ENCODE data around the gene EPDR1.

Gene EPDR1

DNA sequence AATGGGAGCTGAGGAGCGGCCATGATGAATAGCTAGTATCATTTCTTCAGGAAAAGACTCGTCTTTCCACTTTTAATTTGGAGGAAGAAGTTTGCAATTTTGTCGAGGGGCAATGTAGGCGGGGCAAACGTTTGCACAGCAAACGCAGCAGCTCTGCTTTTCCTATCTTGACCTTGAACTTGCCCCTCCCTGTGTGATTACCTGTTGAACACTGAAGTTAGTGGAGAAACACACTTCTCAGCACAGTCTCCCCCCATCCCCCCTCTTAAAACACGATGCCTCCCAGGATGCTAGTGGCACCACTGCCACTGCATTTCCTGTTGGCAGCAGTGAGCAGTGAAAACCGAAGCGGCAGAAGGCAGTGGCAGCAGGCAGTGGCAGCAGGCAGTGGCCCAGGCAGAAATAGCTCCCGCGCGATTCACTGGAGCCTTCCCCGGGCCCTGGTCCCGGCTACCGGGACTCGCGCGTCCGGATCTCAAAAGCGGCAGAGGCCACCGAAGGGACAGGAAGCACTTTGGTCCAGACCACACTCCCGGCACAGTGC, at the start of gene EPDR1:
TSS of gene EPDR1 (plus strand) at position 336 of the 544 bp plus-strand sequence. CDS start 300 bp downstream, outside the sequence.
- peak; percentile 28 to 41 for DNase-seq

DNA sequence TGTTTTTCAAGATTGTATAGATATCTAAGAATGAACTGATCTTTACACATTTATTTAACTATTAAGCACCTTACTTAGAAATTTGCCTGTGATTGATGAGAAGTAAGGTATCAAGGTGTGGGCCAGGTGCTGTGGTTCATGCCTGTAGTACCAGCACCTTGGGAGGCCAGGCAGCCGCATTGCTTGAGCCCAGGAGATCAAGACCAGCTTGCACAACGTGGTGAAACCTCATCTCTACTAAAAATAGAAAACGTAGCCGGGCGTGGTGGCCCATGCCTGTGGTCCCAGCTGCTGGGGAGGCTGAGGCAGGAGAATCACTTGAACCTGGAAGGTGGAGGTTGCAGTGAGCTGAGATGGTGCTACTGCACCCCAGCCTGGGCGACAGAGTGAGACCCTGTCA, 38.4 kb upstream of the EPDR1 start:
- DNase-seq, result no peak

DNA sequence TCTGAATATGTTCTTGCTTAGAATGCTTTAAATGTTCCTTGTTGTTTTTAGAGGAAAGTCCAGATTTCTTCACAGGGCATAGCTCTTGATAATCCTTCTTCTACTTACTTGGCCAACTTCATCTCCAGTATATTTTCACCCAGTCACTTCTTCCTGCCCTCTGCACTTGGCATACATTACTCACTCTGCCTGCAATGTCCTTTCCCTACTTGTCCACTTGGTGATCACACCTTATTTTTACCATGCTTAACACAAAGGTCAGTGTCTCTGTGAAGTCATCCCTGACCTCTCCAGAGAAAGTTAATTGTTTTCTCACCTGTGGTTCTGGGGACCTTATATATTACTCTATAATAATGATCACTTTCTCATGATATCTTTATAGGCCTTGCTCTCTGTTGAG, 27.1 kb upstream of the EPDR1 start:
- no peak for DNase-seq

DNA sequence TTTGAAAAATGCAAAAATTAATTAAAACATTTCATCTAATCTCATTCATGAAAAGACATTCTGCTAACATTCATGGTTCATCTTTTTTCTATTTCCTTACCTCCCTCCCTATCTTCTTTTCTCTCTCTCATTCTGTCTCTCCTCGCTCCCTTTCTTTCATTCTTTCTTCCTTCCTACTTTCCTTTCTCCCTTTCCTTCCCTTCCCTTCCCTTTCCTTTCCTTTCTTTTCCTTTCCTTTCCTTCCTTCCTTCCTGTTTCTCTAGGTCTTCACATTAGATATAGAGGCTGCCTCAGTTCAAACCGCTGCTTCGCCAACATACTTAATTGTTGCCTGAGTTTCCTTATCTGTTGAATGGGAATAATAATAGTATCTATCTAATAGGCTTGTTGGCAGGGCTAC, 25.8 kb upstream of the EPDR1 start:
- DNase-seq, result no peak

DNA sequence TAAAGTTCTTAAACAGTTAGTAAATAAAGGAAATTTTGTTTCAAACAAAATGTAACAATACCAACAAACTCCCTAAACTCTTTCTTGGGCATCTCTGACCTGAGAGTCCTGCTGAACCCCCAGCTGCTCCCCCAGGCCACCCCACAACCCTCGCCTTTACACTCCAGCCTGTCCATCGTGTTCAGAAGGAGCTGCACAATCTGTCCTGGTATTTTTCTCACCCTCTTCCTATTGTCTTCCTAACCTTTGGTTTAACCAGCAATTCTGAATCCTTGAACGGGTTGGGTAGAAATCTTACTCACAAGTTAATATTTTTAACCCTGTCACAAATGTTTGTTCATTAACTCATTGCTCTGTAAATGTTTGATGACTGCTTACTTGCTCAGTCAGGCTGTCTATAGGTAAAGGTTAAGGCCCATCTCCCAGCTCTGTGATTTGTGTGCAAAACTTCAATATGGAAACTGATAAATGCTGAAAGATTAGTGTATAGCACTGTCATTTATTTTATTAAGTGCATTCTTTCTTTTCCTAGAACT, 20.7 kb upstream of the EPDR1 start:
- DNase-seq, result no peak

DNA sequence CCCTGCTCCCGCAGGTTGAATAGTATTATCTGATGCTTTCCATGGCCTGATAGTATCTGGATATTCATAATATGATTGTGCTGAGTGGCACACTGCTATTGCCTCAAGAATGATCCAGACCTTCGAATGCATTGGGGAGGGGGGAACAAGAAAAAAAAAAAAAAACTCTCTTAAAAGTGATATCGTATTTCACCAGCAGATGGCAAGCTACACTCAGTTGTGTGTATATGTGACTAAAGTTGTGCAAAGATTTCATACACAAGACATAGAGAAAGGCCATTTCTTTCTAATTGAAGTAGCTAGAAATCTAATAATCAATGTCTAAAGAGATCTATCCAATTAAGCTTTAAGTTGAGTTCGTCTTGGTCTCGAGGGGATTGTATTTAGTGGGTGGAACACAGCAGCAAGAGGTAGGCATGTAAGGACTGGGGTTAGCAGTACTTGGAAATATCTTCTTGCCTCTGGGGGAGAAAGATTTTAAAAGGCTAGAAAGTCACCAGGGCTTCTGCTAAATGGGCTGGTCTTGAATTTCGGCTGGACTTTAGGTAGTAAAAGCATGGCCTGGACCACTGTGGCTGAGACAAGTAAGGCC, 19.1 kb upstream of the EPDR1 start:
- no peak for DNase-seq

DNA sequence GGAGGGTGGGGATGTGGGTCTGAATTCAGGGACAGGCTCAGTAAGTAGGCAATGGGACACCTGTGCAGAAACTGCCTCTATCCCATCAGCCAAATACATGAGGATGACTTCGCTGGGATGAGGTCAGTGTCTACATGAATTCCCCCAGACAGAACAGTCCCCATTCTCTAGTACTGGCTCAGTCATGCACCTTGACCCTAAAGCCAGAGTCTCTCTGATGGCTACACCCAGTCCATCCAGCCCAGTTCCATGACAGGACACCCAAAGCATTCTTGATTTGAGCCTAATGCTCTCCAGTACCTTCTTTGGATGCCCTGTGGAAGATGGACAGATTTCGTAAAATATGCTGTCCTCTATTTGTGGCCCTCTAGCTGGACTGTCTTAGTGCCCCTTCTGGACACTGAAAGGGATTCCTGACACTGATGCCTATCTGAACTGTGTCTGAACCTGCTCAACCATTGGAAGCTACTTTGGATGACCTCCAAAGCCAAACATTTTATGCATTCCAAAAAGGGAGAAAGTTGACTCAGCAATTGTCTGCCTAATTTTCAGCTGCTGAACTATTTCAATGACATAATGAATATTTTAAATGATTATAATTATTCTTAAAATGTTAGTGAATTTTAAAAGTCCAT, 18.4 kb upstream of the EPDR1 start:
- no peak for DNase-seq

DNA sequence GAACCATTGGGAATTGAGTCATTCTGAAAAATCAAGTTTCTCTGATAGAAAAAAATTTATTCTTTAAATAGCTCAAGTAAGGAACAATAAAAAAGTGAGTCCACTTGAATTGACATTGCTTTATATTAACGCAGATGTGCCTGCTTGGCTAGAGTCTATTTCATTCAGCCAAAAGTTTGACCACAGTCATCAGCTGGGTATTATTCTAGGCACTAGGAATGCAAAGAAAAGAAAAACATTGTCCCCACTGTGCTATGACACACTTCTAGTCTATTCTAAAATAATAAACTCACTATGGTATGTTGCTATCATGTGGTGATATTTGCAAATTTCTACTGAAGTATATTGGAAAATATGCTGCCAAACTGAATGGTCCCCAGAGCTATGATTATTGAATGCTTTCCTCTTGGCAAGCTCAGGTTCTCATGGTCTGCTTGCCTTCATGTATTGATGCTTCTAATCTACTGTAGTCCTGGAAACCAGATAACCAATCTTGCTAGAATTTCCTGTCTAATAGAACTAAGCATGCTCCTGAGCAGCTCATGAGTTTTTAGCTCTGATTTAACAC, 12.1 kb upstream of the EPDR1 start:
- DNase-seq, result no peak

DNA sequence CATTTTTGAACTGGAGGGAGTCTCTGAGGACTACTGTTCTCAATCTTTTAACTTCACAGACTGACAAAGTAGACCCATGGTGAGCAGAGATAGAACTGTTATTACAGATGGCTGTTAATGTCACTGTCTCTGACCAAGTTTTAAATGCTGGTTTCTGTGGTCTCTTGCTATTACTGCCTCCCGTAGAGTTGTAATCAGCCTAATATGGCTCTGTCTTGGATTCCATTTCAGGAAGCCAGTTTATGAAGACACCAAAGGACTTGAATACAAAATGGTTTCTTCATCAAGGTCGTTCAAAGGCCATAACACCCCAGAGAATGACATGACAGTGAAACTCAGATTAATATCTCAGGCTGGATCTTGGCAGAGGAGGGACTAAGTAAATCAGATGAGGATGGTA, 7.7 kb upstream of the EPDR1 start:
- DNase-seq, result no peak

DNA sequence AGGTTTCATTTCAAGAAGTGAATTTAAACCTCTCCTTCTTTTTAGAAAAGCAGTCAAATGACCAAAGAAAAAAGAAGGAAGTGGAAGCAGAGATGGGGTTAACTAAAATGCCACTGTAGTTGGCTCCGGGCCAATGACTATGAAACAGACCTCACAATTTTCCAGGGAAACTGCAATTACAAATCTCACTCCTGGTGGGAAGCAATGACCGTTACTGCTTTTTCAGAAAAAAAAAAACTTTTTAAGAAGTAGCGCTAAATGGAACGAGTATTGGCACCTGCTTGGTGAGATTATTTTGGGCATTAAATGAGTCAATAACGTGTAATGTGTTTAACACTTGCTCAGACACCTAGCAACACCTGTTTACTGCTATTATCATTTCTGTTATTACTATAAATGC, 5.0 kb upstream of the EPDR1 start:
- DNase-seq, result no peak

DNA sequence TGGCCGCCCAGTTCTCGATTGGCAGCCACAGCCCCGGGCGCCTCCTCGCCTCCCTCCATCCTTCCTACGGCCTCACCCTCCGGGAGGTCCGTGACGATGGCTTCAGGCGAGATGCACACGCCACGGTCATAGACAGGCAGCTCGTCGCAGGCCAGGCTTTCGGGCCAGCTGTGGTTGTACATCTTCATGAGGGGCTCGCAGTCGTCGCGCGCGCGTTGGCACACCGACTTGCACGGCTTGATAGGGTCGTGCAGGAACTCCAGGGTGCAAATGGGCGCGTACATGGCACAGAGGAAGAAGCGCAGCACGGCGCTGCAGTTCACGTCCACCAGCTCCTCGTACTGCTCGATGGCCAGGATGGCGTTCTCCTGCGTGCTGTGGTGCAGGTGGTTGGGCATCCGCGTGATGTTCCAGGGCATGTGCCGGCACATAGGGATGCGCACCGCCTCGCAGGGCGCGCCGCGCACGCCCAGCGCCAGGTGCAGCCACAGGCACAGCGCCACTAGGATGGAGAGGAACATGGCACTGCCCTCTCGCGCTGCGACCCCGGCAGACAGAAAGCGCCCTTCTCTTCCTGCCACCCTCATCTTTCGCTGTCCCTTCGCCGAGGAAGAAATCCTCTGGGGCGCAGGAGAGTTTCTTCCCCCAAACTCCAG, 4.3 kb upstream of the EPDR1 start:
- DNase-seq, result no peak

DNA sequence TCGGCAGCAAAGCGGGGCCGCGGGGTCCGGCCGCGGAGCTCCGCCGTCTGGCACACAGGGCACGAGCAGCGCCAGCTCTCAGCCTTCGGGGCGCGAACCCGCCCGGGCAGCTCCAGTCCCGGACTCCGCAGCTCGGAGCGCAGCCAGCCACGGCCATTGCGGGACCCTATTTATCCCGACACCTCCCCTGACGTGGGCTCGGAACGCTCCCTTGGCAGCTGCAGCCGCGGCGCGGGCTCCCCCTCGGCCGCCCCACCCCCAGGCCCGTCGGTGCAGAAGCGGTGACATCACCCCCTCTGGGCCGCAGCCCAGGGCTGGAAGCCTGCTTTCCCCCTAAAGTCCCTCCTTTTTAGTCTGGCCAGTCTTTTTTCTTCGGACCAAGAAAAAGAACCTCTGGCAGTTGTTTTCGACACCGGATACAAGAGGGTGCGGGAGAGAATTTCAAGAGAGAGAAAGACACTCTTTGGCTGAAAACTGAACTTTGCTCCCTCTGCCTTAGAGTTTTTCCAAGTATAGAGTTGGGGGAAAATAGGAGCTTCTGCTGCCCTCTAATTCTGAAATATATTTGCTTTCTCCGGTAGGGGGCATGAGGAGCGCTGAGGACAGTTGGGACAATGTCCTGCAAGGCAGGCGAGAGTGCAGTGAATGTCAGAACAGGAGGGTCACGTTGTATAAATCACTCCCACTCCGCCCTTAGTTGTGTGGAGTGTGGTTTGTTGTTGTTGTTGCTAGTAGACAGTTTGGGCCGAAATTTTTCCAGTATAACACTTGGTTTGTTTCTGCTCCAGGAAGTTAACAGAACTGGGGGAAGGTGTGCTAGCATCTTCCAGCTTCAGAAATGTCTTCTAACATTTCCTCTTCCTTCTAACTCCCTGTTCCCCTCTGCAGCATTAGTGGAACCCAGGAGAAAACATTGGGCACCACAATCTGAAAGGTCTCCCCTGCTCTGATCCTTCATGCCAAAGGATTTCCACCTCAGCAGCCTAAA, 3.5 kb upstream of the EPDR1 start, which contains the start of gene SFRP4:
TSS of gene SFRP4 (minus strand) at position 145 of the 988 bp plus-strand sequence. CDS start 280 bp downstream, outside the sequence.
- DNase-seq, result peak in 1 of 2 donors; percentile 13

DNA sequence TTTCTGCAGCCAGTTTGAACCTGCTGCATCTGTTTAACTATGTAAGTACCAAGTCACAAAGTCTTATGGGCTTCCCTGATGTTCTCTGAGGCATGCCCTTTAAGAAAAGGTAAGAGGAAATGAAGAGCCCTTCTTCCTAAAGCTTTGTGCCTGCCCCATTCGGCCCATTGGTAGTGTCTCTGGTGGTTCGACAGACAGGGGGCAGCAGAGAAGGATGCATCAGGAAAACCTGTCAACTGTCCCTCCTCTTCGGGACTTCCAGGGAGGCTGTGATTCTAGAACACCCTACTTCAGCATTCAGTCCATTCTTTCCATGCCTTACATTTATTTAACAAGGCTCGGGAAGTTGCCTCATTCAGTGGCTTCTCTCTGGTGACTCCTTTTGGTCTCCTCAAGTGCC, 1.9 kb upstream of the EPDR1 start:
- DNase-seq, result no peak

DNA sequence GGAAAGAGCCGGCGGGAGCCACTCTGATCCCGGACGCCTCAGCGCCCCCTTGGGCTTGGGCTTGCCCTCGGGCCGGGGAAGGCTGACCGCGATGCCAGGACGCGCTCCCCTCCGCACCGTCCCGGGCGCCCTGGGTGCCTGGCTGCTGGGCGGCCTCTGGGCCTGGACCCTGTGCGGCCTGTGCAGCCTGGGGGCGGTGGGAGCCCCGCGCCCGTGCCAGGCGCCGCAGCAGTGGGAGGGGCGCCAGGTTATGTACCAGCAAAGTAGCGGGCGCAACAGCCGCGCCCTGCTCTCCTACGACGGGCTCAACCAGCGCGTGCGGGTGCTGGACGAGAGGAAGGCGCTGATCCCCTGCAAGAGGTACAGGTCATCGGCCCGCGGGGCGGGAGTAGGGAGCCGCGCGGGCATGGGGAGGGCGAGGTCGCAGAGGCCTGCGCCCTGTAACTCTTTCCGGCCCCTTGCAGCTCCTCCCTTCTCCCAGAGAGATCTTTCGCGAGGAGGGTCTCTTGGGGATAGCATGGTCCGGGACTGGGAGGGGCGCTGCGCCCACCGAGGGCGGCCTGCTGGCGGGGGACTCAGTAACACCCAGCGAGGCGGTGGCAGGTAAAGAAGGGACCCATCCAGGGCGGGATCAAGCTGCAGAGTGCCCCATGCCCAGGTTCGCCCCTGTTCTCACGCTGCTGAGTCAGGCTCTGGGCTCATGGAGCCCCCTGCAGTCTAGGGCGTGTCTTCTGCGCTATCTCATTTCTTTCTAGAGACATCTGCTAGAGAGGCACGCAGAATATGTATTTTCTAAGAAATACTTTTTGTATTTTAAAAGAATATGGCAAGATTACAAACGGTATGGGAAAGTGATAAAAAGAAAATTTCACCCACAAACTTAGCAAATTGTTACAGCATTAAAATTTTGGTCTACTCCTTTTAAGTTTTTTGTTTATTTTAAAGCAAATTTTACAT, 687 bp downstream of the EPDR1 start:
- DNase-seq, result no peak

DNA sequence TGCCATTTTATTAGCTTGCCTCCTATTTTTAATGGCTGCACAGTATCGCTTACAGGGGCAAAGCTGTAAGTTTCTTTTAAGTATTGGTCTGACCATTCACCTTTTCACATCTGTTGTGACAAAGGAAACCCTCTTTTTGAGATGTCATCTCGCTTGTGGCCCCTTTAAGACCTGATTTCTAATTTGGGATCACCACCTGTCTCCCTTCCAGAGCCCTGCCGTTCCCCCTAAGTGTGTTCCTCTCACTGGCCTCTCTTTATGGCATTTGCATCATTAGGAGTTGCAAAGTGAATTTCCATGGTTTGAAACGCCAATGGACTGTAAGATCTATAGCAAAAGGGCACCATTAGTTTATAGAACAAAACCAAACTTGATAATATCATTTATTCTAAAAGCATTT, 1.4 kb downstream of the EPDR1 start:
- no peak for DNase-seq

DNA sequence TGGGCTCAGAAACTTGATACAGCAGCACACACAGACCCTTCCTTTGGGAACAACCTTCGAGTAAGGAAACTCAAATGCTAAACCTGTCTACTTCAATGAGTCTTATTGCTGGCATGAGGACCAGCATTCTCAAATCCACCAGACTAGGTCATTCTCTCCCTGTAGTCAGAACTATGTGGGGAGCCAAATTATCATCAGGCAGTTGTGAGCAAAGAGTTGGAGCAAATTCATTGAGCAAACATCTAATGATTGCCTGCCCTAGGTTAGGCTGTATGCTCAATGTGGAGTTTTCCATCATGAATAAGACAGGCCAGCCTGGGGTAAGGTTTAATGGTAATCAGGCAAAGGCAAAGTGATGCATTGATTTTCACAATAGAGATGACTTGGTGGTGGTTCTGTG, 3.6 kb downstream of the EPDR1 start:
- no peak for DNase-seq

DNA sequence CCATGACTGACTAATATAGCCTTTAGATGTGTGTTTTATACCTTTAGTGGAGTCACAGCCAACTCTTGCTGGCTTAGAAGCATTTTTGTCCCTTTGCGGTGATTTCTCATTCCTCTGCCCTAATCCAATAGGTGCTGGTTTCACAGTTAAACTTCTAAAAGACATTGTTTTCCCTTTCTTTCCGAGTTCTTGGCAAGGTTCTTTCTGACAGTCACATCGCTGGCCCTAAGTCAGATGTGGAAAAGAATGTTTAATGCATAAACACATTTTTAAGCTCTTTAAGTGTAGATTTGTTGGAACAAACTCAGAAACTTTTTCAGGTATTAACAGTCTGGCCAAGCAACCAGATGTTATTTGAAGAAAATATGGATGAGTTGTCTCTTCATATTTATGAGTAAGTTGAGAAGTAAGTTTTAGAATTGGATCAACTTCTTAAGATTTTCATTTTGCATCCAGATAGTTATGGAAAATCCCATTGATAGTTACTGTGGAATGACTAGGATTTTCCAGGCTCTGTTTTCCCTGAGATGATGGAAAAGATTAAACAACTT, 4.1 kb downstream of the EPDR1 start:
- DNase-seq, result no peak

DNA sequence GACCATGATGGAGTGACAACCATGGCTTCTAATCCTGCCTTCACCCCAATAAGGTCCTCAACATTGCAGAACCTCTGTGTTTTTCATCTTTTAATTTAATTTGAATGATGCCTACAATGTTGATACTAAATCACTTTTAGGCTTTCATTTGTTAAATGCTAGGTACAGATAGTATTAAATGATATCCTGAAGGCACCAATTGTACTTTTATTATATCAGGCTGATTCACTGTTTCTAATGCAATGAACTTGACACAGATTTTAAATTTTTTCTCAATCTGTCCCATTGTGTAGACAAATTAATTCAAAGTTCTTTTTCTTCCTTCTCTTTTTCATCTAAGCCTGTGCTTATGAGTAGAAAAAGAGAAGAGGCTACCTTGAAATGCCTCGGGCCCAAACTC, 5.2 kb downstream of the EPDR1 start:
- DNase-seq, result no peak

DNA sequence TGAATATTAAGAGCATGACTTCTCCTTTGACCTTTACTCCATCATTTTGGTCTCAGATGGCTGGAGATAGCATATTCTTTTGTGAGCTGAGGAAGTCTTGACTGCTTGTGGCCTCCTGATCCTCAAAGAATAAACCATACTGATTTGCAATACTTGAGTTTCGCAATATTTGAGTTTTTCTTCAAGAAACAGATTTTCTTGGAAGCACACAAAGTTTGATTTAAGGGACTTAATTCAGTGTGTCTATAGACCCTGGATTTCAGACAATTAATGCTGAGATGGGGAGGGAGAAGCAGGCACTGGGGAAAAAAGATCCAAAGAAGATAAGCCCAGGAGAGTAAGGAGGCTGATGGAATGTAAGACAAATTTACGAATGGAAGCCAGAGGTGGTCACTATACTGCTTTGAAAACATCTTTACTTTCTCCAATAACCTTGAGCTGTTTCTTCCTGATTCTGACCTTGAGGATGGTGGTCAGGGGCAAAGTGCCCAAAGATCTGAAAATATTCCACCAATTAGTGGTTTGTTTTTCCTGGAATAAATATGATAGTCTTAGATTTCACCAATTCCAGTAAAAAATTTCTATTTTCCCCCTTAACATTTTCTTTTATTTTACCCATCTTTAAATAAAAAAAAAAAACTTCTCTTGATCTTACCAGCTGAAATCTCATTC, 7.5 kb downstream of the EPDR1 start:
- no peak for DNase-seq

DNA sequence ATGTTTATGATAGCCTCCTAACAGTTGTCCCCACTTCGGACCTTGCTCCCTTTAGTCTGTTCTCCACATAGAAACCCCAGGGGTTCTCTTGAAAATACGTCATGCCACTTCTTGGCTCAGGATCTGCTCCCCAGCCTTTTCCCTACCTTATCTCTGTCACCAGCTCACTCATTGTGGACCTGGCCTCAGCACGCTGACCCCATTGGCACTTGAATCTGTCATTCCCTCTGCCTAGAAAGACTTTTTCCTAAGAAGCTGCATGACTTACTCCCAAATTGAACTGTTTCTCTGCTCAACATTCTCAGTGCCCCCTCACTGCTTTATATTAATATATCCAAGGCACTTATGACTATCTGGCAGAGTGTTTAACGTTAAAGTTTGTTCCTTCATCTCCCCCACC, 8.4 kb downstream of the EPDR1 start:
- DNase-seq, result no peak
